Measurements from ENCODE around the gene ZNF343.

GRCh38 chr20:2507464-2507863 lies 1.3 kb downstream of the ZNF343 start:
- no peak for TF ChIP-seq CTCF (IDR thresholded peaks at IDR 0.05)
- TF ChIP-seq POLR2A (IDR thresholded peaks at IDR 0.05), result no peak

All from thyroid gland (tissue), 4 donors.